Smooth muscle cell of the brain vasculature (primary cell): ENCODE data around the gene SPTSSB.

ENCODE experiments used
- DNase-seq: peaks from one replicate; pipeline ENCODE4 v3.0.0-alpha.2; 2012; ENCODE audit warnings: low read depth, low spot score

Gene SPTSSB, protein sequence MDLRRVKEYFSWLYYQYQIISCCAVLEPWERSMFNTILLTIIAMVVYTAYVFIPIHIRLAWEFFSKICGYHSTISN

DNA sequence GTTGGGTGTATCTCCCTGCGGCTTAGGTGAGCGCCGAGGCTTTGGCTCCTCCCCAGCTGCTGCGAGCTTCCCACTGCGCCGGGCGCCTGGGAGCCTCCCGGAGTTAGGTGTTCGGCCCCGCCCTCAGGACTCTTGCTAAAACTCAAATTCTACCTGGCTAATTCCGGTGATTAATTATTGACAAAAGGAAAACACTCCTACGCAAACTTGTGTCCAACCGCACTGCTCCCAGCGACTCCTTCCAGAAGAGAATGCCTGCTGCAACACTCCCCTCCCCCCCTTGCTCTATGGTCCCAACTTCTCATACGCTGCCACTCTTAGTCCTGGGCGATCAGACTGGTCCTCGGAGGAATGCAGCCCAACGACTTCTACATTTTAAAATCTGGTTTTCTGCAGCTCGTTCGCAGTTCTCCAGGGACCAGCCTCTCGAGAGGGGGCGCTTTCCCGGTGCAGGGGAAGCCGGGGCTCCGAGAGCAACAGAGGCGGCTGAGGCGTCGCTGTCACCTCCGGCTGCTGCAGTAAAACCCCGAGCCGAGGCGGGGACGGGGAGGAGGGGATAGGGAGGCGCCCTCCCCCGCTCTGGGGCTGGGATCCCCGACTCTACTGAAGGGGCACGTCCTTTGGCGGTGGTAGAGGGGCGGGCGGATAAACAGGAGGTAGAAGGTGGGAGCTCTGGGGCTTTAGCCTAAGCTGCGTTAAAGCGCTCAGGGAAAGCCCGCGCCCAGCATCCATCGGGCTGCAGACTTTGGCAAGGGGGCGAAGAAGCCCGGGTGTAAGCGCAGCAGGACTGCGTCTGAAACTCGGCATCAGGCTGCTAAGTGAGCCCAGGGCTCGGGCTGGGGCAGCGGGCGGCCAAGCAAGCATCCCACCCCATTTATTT lies at the start of gene SPTSSB:
Gene SPTSSB (minus strand): TSS at position 77 of the 880 bp plus-strand sequence. CDS start 25,194 bp downstream, outside the sequence.
- DNase-seq: no peak

DNA sequence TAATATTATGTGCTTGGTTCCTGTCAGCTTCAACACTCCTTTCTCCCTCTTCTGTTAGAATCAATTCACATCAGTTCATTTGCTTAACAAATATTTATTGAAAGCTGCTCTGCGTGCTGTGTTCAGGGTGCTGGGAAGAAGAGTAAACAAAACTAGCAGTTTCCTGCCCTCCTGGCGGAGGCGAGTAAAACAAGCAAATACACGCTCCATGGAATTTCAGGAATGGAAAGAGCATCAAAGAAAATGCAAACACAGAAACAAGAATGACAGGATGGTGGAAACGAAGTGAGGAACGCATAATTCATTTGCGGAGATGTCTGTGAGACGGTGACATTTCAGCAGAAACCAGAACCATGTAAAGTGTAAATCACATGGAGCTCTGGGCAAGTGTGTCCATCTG lies 49.4 kb upstream of the SPTSSB start:
- DNase-seq: peak; percentile 21

DNA sequence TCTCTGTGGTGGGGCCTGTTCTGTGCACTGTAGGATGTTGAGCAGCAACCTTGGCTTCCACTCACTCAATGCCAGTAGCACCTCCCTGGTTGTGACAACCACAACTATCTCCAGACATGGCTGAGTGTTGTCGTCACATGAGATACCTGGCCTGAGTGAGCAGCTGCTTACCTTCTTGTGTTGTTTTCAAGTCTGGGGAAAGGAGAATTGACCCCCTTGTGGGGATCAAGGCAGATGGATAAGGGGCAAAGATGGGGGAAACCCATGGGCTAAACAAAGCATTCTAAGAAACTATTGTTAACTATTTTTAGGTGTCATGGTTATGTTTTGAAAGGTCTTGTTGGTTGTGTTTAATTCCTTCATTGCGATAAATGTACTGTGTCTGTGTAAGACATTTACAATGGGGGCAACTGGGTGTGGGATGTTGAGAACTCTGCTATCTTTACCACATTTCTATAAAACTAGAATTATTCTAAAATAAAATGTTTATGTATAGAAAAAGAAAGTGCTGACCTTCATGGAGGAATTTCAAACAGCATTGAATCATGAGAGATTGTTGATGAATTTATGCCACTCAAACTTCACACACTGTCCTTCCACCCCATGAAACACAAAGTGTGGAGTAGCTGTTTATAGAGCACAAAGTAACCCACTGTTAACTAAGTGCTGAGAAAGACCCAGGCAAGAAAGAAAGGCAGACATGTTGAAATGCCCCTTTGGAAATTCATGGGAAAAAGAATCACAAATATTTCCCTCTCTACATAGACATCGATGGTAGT lies 48.4 kb upstream of the SPTSSB start:
- no peak for DNase-seq

DNA sequence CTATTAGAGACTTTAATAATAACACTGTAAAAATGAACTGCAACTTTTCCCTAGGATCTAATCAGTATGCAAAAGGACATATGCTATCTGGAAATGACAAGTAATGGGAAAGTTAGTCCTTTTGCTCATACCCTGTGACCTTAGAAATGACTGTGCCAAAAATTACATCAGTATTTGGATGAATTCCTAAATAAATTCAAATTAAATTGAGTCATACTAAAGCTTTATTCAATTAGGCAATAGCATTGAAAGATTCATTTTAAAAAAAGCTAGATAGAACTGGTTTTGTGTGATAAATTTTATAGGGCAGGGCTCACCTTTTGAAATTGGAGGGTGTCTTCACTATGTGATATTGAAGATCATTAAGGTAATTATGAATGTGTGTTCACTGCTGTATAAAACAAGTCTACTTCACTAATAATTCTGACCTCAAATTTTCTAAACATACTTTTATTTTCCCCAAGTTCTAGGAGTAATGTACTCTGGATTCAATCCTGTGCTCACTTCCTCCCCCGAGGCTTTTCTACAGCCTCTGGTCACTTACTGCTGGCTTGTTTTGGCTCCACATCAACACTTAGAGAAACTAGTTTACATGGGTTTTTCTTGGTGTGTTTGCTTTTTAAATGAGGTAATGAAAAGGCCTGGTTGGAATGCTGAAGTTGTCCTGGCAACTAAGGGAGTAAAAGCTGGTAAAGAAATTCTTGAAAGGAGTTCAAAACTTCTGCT lies 44.4 kb upstream of the SPTSSB start:
- peak; percentile 70 for DNase-seq

DNA sequence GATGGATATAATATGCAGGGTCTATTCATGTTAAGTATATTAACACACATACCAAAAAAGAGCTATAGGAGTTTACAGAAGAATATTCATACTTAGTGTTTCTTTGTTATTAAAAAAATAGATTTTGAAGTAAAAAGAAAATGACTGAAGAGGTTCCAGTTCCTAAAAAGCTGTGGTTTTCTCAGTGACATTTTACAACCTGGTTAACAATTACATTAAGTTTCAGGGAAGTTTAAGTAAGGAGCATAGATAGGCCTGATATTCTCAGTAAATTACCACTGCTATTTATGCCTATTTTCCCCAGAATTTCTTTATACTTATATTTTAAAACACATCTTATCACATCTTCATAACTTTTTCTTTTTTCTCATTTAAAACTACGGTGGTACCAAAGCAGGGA lies 43.6 kb upstream of the SPTSSB start:
- no peak for DNase-seq

DNA sequence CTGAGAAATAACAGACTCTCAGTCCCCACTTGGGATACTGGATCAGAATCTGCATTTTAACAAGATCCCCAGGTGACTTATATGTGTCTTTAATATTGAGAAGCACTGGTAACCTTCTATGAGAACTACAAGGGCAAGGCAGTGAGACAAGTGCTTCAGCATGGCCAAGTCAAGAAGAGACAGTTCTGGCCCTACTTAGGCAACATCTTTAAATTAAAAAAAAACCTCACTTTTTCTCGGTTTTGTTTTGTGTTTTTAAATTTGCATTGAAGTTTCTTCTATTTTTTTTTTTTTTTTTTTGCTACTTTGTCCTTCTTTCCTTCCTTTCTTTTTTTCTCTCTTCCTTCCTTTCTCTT lies 42.5 kb upstream of the SPTSSB start:
- DNase-seq: no peak

DNA sequence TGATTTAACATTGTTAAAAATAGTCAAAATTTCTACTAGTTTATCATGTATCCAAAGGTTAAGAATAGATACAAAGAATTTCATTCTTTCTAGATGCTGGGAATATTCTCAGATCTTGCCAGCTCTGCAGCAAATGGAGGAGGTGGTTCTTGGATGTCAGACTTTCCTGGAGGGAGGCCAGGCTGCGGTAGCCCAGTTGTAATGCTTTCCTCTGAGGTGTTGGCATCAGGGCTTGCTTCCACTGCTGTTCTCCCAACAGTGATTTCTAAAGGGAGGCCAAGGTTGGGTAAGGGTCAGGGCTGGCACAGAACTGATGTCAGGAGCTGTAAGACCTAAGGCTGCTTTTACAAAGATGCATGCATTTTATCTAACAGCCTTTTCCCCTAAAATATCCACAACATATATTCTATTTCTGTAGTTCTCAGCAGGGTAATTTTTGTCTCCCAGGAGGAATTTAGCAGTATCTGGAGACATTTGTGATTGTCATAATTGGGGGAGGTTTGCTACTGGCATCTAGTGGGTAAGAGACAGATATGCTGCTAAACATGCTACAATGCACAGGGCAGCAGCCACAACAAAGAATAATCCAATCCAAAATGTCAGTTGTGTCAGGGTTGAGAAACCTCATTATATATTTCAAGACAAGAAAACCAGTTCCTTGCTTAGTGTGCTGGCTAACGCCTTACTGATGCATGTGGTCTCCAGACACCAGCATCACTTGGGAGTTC lies 42.0 kb upstream of the SPTSSB start:
- no peak for DNase-seq

DNA sequence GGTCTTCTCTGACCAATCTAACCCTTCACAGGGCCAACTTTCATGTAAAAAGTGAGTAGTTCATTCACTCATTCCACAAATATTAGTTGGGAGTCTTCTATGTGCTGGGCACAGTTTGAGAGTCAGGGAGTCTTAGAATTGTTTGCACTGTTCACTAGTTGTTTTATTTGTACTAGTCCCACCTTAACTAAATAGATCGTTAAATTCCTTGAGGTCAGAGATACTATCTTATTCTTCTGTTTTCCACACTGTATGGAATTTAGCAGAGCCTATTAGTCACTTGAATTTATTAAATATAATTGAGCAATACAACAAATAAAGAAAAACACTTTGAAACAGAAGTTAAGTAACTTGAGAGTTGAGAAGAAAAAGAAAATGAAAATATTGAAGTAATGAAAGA lies 40.8 kb upstream of the SPTSSB start:
- no peak for DNase-seq

DNA sequence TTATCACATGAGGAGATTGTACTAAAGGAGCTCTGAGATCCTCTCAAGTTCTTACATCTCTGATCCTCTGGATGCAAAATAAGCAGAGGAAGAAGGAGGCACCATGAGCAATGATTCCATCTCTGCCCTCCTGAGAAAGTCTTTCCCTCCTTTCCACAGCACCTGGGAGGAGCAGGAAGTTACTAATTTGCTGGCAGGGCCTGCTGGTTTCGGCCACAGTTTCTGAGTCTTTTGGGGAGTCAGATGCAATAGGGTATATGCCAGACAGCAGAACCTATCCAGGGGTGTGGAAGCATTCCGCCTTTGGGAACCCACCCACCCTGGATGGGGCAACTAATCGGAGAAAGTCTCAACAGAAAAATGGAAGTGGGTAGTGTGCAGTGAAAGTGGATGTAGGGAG lies 38.5 kb upstream of the SPTSSB start:
- DNase-seq: no peak

DNA sequence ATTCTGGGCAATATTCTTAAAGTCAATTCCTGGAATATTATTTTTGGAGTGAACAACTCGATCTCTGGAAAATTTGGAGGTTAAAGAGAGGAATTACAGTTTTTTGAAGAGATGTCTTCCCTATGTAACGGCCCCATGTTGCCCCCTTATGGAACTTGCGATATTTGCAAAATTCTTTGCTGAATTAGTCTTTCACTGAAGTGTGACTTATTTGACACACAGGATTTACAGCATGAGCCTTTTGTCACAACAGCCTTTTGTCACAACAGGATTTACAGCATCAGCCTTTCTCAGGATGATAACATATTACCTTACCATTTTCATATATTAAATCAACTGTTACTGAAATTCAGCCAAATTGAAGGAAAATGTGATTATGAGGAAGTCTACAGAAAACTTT lies 37.8 kb upstream of the SPTSSB start:
- DNase-seq: peak; percentile 26

DNA sequence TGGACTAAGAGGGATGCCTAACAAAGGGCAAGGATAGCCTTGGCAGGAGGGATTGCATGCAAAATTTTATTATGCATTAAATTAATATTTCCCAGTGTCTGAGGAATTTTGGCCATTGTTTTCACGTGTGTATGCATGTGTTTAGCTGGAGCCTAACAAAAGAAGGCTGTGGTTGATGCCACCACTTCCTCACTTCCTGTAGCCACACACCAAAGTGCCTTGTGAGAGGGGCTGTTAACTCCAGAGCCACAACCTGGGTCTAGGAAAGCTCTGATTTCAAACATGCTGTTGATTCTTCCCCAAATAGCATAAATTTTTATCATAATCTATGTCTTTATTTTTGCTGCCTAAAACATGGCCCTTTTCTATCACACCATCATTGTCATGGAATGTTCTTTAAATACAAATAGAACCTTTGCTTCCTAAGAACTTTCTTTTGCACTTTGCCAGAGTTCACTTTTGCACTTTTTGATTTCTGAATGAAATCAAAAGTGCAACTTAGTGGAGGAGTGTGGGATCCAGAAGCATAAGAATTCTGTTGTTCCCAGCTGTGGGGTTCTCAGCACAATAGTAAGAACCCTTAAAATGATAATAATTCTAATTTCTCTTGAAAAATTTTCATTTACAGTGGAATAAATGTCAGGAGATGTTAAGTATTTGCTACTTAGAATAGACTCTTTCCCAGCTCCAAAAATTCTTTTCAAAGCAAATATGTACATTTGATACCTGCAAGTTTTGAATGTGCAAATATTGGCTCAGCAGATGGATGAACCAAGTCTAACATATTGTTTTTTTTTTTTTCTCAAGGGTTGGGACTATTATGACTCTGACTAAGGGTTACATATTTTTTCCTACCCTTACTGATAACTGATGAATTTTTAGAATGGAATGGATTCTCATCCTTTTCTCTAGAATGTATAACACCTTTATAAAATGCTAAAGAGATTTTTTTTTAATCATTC lies 35.6 kb upstream of the SPTSSB start:
- DNase-seq: no peak

DNA sequence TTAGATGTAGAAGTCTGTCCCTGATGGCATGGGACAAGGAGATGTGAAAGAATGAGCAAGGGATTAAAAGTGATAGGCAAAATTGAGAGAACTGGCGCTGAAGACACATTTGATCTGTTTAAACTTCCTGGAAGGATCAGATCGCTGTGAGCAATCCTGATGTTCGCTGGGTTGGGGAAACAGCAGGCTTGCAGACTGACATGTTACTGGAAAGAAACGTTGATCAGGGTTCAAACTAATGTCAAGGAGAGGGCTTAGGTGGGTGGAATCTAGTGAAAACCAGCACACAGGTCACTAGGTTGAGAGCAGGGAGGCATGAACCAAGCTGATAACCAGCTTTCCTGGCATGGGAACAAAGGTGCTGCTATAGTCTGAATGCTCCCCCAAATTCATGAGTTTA lies 34.5 kb upstream of the SPTSSB start:
- no peak for DNase-seq

DNA sequence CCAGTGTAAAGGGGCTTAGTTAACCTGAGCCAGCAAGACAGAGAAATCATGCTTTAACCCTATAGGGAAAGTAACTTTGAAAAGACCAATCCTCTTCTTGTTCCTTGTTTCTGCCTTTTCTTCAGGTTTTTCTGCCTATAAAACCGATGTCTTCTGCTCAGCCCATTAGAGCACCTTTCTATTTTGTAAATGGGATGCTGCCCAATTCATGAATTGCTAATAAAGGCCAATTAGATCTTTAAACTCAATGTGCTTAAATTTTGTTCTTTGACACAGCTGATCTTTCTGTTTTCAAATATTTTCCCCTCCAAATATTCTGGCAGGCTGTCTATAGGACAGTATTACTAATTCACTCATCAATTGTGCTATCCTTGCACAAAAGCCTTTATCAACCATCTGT lies 33.8 kb upstream of the SPTSSB start:
- DNase-seq: no peak

DNA sequence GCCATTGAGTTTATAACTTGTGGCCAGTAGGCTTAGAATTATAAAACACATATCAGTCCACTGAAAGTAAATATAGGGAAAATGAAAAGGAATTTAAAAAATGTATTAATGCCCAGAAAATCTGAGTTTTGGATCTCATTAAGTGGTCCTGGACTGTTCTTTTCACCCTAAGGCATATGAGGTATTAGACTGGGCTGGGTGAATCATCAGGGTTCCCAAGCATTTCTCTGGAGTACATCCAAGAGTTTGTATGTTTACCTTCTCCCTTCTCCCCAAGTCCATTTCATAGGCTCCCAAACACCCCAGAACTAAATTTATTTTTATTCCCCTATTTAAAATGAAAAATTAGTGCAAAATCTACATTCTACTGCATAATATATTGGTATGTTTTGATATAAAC lies 31.9 kb upstream of the SPTSSB start:
- DNase-seq: no peak

DNA sequence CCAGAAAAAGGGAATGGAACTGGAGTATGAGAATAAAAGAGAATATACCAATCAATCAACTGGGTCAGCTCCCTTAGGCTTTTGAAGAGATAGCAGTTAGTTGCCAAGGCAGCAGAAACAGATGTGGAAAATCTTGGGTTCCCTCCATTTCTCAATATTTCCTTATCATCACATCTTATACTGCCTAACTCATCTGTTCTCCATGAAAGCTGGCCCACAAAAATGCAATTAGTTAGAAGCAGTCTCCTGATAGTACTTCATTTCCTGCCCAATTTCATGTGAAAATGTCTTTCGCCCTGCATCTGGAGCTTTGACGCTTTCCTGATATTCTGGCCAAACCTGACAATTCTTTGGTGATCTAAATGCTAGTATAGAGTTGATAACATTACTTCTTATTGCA lies 30.1 kb upstream of the SPTSSB start:
- no peak for DNase-seq

DNA sequence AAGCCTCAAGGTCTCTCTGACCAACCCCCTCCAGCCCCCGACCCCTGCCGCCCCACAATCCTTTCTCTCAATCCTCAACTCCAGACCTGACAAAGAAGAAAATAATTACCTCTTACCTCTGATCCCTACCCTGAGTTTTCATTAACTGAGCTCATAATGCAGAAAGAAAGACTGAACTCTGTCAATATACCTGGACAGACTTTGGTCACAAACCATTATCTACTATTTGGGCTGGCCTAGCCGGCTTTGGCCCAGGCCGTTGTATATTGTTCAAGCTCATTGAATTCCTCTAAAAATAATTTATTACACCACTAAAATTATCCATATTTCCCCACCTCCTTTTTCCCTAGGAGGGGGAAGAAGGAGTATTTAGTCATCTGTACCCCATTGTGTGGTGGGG lies 29.3 kb upstream of the SPTSSB start:
- DNase-seq: no peak

DNA sequence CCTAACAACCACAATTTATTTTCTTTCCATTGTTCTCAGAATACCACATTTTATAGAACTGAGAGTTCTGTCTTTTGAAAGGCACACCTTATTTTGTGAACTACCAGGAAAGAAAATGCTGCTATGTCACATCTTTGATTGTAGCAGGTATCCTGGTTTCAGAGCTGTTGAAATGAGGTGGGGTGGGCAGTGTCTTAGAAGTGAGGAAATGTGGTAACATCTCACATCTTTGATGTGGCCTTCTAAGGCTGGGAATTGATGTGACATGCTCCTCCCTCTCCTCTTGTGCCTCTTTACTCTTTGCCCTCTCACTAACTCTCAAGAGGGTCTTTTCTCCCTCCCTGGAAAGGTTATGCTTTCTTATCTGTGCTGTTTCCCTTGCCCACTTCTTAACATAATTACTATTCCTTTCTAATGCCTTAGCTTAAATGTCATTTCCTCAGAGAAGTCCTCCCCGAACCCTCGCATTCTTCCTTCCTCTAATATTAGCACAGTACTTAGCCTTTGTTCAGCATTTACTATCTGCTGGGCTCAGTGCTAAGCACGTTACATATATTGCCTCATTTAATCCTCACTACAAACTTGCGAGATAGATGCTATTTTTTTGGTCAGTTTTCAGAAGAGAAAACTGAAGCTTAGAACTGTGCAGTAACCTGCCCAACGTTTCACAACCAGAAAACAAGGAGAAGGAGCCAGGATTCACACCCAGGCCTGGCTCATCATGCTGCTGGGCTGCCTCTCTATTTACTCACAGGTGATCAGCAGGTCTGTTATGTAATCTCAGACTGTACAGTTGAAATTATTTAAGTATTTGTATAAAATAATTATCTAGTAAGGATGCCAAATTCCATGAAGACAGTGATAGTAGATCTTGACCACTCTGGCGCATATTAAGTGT lies 24.0 kb upstream of the SPTSSB start:
- no peak for DNase-seq

DNA sequence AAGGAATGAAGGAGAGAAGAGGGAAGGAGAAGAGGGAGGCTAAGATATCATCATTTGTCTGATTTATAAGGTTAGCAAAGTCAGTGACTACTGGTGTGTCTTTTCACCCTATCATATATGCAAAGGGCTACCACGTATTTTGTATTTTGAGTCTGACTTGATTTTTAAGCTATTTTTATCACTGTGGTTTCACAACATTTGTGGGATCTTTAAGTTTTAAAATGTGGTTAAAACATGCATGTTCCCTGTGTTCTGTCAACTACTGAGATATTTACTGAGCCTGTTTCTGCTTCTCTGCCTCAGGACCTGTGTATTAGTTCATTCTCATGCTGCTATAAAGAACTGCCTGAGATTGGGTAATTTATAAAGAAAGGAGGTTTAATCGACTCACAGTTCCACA lies 22.5 kb upstream of the SPTSSB start:
- DNase-seq: no peak

DNA sequence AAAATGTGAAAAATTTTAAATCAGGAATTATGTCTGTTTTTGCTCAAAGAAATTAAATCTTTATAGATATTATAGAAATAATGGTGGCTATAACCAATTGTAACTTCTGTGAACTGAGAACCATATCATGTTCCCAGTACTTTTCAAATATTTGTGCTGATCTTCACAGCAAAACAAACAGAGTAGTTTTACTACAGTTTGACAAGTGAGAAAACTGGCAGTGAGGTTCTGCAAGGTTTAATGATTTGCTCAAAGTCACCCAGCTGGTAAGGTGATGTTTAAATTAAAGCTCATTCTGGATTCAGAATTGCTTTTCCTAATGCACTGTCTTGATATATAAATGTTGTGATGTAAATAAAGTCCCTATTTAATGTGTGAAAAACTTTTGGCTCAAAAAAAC lies 22.0 kb upstream of the SPTSSB start:
- DNase-seq: no peak
